ENCODE data around the gene MBD3L3. TPM values are rescaled to one million over a fixed set of nuclear protein-coding genes. Genes with fewer than 3 reads are reported as not detected.

The MBD3L3 gene
- total and polyA plus RNA-seq, 9 of the 15 experiments (the other 6 are each of a cell fraction or from before 2014, with no cell fraction given), result not detected

GRCh38 chr19:7069042-7069903 lies 10.8 kb upstream of the MBD3L3 start, which contains the start of gene ZNF557 (continued):
- no peak for TF ChIP-seq RNF219 (CRISPR knock-in tag; IDR thresholded peaks at IDR 0.05)
- peak; percentile 55 for TF ChIP-seq NFIC (IDR thresholded peaks at IDR 0.05)
- TF ChIP-seq L3MBTL2 (IDR thresholded peaks at IDR 0.05), result 0 out of 2 replicates have a peak, but pooled peaks have one; percentile 32
- peak; percentile 49; the same call in 1 of the 2 replicates for TF ChIP-seq SOX6 (IDR thresholded peaks at IDR 0.05)
- TF ChIP-seq RBBP5 (IDR thresholded peaks at IDR 0.05; ENCODE audit: borderline replicate concordance, insufficient read depth, low read length, poor library complexity, severe bottlenecking), result peak; percentile 95
- peak; percentile 87 for TF ChIP-seq NCOA1 (IDR thresholded peaks at IDR 0.05; ENCODE audit: low read depth)
- no peak for TF ChIP-seq NFE2 (IDR thresholded peaks at IDR 0.05; ENCODE audit: low read depth)
- TF ChIP-seq RBM15 (IDR thresholded peaks at IDR 0.05; ENCODE audit: insufficient read depth, low read length), result no peak
- TF ChIP-seq IRF2 (CRISPR knock-in tag; IDR thresholded peaks at IDR 0.05), result no peak
- TF ChIP-seq DPF2 (IDR thresholded peaks at IDR 0.05), result 0 out of 2 replicates have a peak, but pooled peaks have one; percentile 24
- TF ChIP-seq CBX1 (IDR thresholded peaks at IDR 0.05; ENCODE audit: low read depth), result peak; percentile 70; the same call in 1 of the 2 replicates
- TF ChIP-seq C11orf30 (IDR thresholded peaks at IDR 0.05; ENCODE audit: low read depth), result peak; percentile 87
- TF ChIP-seq RB1 (IDR thresholded peaks at IDR 0.05; ENCODE audit: low read depth), result peak; percentile 42; the same call in 1 of the 2 replicates
- TF ChIP-seq KDM5B (IDR thresholded peaks at IDR 0.05; ENCODE audit: insufficient replicate concordance, low read depth, low read length), result peak; percentile 84
- no peak for TF ChIP-seq ZNF41 (CRISPR knock-in tag; conservative IDR thresholded peaks at IDR 0.05)
- TF ChIP-seq CREM (IDR thresholded peaks at IDR 0.05; ENCODE audit: low read depth), result peak; percentile 35
- 0 out of 2 replicates have a peak, but pooled peaks have one; percentile 60 for TF ChIP-seq MXI1 (IDR thresholded peaks at IDR 0.05; ENCODE audit: low read depth, low read length)
- TF ChIP-seq SAP30 (IDR thresholded peaks at IDR 0.05; ENCODE audit: borderline replicate concordance, insufficient read depth, low read depth, low read length, poor library complexity, severe bottlenecking), result peak; percentile 92
- peak; percentile 86 for TF ChIP-seq ELF2 (CRISPR knock-in tag; IDR thresholded peaks at IDR 0.05)
- TF ChIP-seq OTX1 (CRISPR knock-in tag; IDR thresholded peaks at IDR 0.05), result 0 out of 2 replicates have a peak, but pooled peaks have one; percentile 49
- no peak for TF ChIP-seq ATF1 (CRISPR knock-in tag; IDR thresholded peaks at IDR 0.05)
- TF ChIP-seq ATF1 (tag; IDR thresholded peaks at IDR 0.05), result peak; percentile 67
- TF ChIP-seq ELF4 (CRISPR knock-in tag; IDR thresholded peaks at IDR 0.05), result peak; percentile 29; the same call in 1 of the 2 replicates
- 0 out of 2 replicates have a peak, but pooled peaks have one; percentile 38 for TF ChIP-seq BRD4 (IDR thresholded peaks at IDR 0.05)
- TF ChIP-seq PML (IDR thresholded peaks at IDR 0.05; ENCODE audit: low read length), result peak; percentile 73; the same call in 1 of the 2 replicates
- 0 out of 2 replicates have a peak, but pooled peaks have one; percentile 25 for TF ChIP-seq ARID1B (IDR thresholded peaks at IDR 0.05)
- no peak for TF ChIP-seq XRCC3 (IDR thresholded peaks at IDR 0.05)

All from K562 (cell line).